HFF-Myc (cell line): ENCODE measurements around the gene DHRS3.

ENCODE experiments used
- DNase-seq: peaks from one replicate; pipeline ENCODE4 v3.0.0-alpha.2; 2011; ENCODE audit warnings: low read depth; ENCODE audit errors: extremely low read depth
- H3K4me3 ChIP-seq: replicated peaks from 2 replicates; pipeline ENCODE4 v1.5.1; 2011; ENCODE audit warnings: low read depth, mild to moderate bottlenecking, control low read depth, low read length
- CTCF ChIP-seq: IDR thresholded peaks from 2 replicates; pipeline ENCODE4 v1.5.1; 2012; ENCODE audit warnings: mild to moderate bottlenecking, low read depth, low read length, control low read depth; ENCODE audit errors: missing control alignments

DHRS3 gene

GRCh38 chr1:12610305-12610935, 7.6 kb downstream of the DHRS3 start:
- no peak for DNase-seq
- H3K4me3 ChIP-seq = no peak overlapping the region
- no peak for TF ChIP-seq CTCF

- no peak for TF ChIP-seq CTCF
- no peak overlapping the region for H3K4me3 ChIP-seq
- no peak for DNase-seq
Observed at GRCh38 chr1:12609469-12610003, 8.5 kb downstream of the DHRS3 start.

- no peak for DNase-seq
- no peak overlapping the region for H3K4me3 ChIP-seq
- TF ChIP-seq CTCF = no peak
Observed at GRCh38 chr1:12608311-12608957, 9.6 kb downstream of the DHRS3 start.

DNA sequence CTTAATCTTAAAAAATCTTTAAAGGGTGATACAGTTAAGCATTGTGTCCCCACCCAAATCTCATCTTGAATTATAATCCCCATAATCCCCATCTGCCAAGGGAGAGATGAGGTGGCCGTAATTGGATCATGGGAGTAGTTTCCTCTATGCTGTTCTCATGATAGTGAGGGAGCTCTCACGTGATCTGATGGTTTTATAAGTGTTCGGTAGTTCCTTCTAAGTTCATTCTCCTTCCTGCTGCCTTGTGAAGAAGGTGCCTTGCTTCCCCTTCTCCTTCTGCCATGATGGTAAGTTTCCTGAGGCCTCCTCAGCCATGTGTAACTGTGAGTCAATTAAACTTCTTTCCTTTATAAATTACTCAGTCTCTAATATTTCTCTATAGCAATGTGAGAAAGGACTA, 10.7 kb downstream of the DHRS3 start:
- no peak for TF ChIP-seq CTCF
- H3K4me3 ChIP-seq = no peak overlapping the region
- DNase-seq = no peak

GRCh38 chr1:12604986-12605385, 13.0 kb downstream of the DHRS3 start:
- H3K4me3 ChIP-seq = no peak overlapping the region
- DNase-seq = no peak
- no peak for TF ChIP-seq CTCF

GRCh38 chr1:12604114-12604874, 13.7 kb downstream of the DHRS3 start:
- H3K4me3 ChIP-seq = no peak overlapping the region
- DNase-seq = peak; percentile 96
- no peak for TF ChIP-seq CTCF
